ENCODE measurements around the gene SLC6A8. TPM values are rescaled to one million over a fixed set of nuclear protein-coding genes. Genes with fewer than 3 reads are reported as not detected.

SLC6A8 gene
- total and polyA plus RNA-seq, 2 donors (not counting 1 experiment from before 2014, with no cell fraction given) = 0.49 to 2.9 TPM

- POLR2A ChIA-PET = interaction anchor here (0.6 to 1.1 kb wide), 3 partner anchors 11 to 244 kb away, joined by 3 to 4 read pairs (median 3); partner anchors contain the start of genes IDH3G and SSR4
- Histone ChIP-seq H3K27ac (ENCODE audit: low read length in 2 of 2) (peak overlapping the region; percentile 41 to 63), H3K4me3 (ENCODE audit: control extremely low read depth in 1 of 5, extremely low read depth in 1 of 5, insufficient read depth in 1 of 5, low read depth in 2 of 5, low read length in 4 of 5) (peak overlapping the region in 4 of 5 experiments; percentile 58 to 74 (median 64)), H3K27me3 (replicated peaks in 1 of 4; ENCODE audit: control extremely low read depth in 1 of 4, control insufficient read depth in 3 of 4, insufficient read depth in 4 of 4, low read length in 3 of 4) (no peaks in the 10 kb centered on the region), H3K79me2 (ENCODE audit: control insufficient read depth, insufficient read depth, low read length) (peaks cover 67% of the 10 kb centered on the region), H3K4me1 (ENCODE audit: control insufficient read depth in 2 of 2, insufficient read depth in 2 of 2, low read length in 2 of 2) (peaks cover 37 to 42% of the 10 kb centered on the region in 2 donors), H3K9me3 (ENCODE audit: control extremely low read depth in 1 of 3, control insufficient read depth in 2 of 3, insufficient read depth in 1 of 3, low read length in 2 of 3) (no peaks in the 10 kb centered on the region), H2AFZ (ENCODE audit: insufficient read depth, low read depth, low read length, poor library complexity, severe bottlenecking) (peak overlapping the region; percentile 64), H3K9ac (ENCODE audit: low read length) (peak overlapping the region; percentile 71), H3K36me3 (replicated peaks in 1 of 2; ENCODE audit: control extremely low read depth in 1 of 2, control insufficient read depth in 1 of 2, extremely low read depth in 1 of 2, insufficient read depth in 2 of 2, low read length in 1 of 2) (peaks cover 0 to 30% of the 10 kb centered on the region in 2 experiments), H4K20me1 (ENCODE audit: control insufficient read depth, insufficient read depth, low read length, poor library complexity, severe bottlenecking) (peaks cover 37% of the 10 kb centered on the region), H3K4me2 (replicated peaks; ENCODE audit: low read depth, low read length, poor library complexity, severe bottlenecking) (peak overlapping the region; percentile 75)
- Mint-ChIP-seq H3K27ac (peak overlapping the region; percentile 92), H3K9me3 (ENCODE audit: insufficient read depth) (no peaks in the 10 kb centered on the region), H3K27me3 (no peaks in the 10 kb centered on the region), H3K4me3 (peak overlapping the region; percentile 88), H3K4me1 (peaks cover 41% of the 10 kb centered on the region)
- under 1% methylated on average over 74 of the region's 78 CpGs for WGBS (ENCODE audit: insufficient coverage)
- CTCF ChIA-PET = interaction anchor here (0.5 to 0.6 kb wide), 2 partner anchors 255 to 765 kb away, joined by 3 to 4 read pairs; no protein-coding TSS in a partner anchor
- no peak for DNase-seq
- intact Hi-C loops (cut with micrococcal nuclease) = loop anchor here (1.0 to 2.0 kb wide), 3 partner anchors 71 to 201 kb away; partner anchors contain the start of genes CCNQ, IDH3G and SSR4
- peak; percentile 18 for ATAC-seq (ENCODE audit: low read depth)
- TF ChIP-seq CTCF (IDR thresholded peaks at IDR 0.05) (peak; percentile 42), EZH2 (IDR thresholded peaks at IDR 0.05; ENCODE audit: borderline replicate concordance, insufficient read depth, low read depth, low read length, poor library complexity, severe bottlenecking) (no peak)
Measured at GRCh38 chrX:153723351-153724251, 35.9 kb downstream of the SLC6A8 start.

Data from B cell (primary cell).